NT2/D1 (cell line): ENCODE measurements around the gene ARSJ.

Source experiments
- SUZ12 ChIP-seq: IDR thresholded peaks from 2 replicates; pipeline ENCODE4 v1.6.1; 2011; ENCODE audit not compliant: insufficient read length, insufficient read depth; ENCODE audit errors: extremely low read depth
- YY1 ChIP-seq: IDR thresholded peaks from 2 replicates; pipeline ENCODE4 v1.6.1; 2011; ENCODE audit not compliant: insufficient read length, insufficient read depth
- ZNF274 ChIP-seq: IDR thresholded peaks from 2 replicates; pipeline ENCODE4 v1.6.1; 2011; ENCODE audit warnings: mild to moderate bottlenecking, low read depth, low read length

- TF ChIP-seq SUZ12 (no peak), ZNF274 (no peak), YY1 (no peak)
Observed at GRCh38 chr4:113884655-113885054, 94.8 kb downstream of the ARSJ start.
